Right atrium auricular region (tissue), 2 donors: ENCODE measurements around the gene CRBN. TPM values are rescaled to one million over a fixed set of nuclear protein-coding genes. Genes with fewer than 3 reads are reported as not detected.
A peak's percentile ranks its signal among the peaks of the same experiment; 100 is the strongest.

ENCODE experiments used
- DNase-seq: peaks from one replicate; pipeline ENCODE4 v3.0.0-alpha.2; 2019; ENCODE audit warnings: low spot score
- H3K27ac ChIP-seq, 2 donors: fragments of 200-600 bp; sonication (generic); 1 replicate in 1 of 2; 2 replicates in 1 of 2; pipeline ENCODE4 v1.5.1; 2016 to 2019
- H3K27me3 ChIP-seq, 2 donors: fragments of 200-600 bp; sonication (generic); one replicate each; pipeline versions ENCODE4 v1.5.1 to v1.6.0; 2017 to 2019
- H3K36me3 ChIP-seq: fragments of 200-600 bp; sonication (generic); one replicate; pipeline ENCODE4 v1.5.1; 2016
- H3K4me1 ChIP-seq, 2 donors: fragments of 200-600 bp; sonication (generic); one replicate each; pipeline versions ENCODE4 v1.5.1 to v1.6.0; 2017 to 2019
- H3K4me3 ChIP-seq, 2 donors: fragments of 200-600 bp; sonication (generic); 1 replicate in 1 of 2; 2 replicates in 1 of 2; pipeline ENCODE4 v1.5.1; 2017 to 2019; ENCODE audit warnings: mild to moderate bottlenecking in 1 of 2, moderate library complexity in 1 of 2
- H3K9me3 ChIP-seq, 2 donors: fragments of 200-600 bp; sonication (generic); one replicate each; pipeline ENCODE4 v1.5.1; 2019
- CTCF ChIP-seq, 2 donors: fragments of 200-600 bp; sonication (generic); IDR thresholded peaks; one replicate each; pipeline ENCODE4 v1.5.1; 2019; ENCODE audit warnings: antibody characterized with exemption in 2 of 2
- total RNA-seq, 2 donors: library from RNA; depleted of rRNA; stranded (reverse); fragments of >200 nt; gene quantifications; one replicate each; pipeline ENCODE4 v1.1.0, GENCODE V29; 2016

CRBN gene
- total RNA-seq, 2 donors from 2014 or later, result 37.3 to 37.5 TPM

GRCh38 chr3:3209714-3210113 lies 30.2 kb upstream of the CRBN start:
- H3K9me3 ChIP-seq, result no peaks in the 10 kb centered on the region
- DNase-seq, result no peak
- no peak overlapping the region for H3K27ac ChIP-seq
- no peaks in the 10 kb centered on the region for H3K36me3 ChIP-seq
- no peaks in the 10 kb centered on the region for H3K4me1 ChIP-seq
- H3K27me3 ChIP-seq, result no peaks in the 10 kb centered on the region
- no peak for TF ChIP-seq CTCF (IDR thresholded peaks at IDR 0.05)
- H3K4me3 ChIP-seq, result no peak overlapping the region

GRCh38 chr3:3209057-3209456 lies 29.6 kb upstream of the CRBN start:
- no peaks in the 10 kb centered on the region for H3K27me3 ChIP-seq
- H3K4me1 ChIP-seq, result no peaks in the 10 kb centered on the region
- no peak for DNase-seq
- TF ChIP-seq CTCF (IDR thresholded peaks at IDR 0.05), result no peak
- no peak overlapping the region for H3K27ac ChIP-seq
- no peaks in the 10 kb centered on the region for H3K9me3 ChIP-seq
- no peaks in the 10 kb centered on the region for H3K36me3 ChIP-seq
- H3K4me3 ChIP-seq, result no peak overlapping the region

GRCh38 chr3:3201611-3202010 lies 22.1 kb upstream of the CRBN start:
- Histone ChIP-seq H3K27ac (no peak overlapping the region), H3K36me3 (no peaks in the 10 kb centered on the region), H3K27me3 (no peaks in the 10 kb centered on the region), H3K4me3 (no peak overlapping the region), H3K9me3 (no peaks in the 10 kb centered on the region), H3K4me1 (no peaks in the 10 kb centered on the region)
- no peak for TF ChIP-seq CTCF (IDR thresholded peaks at IDR 0.05)
- DNase-seq, result no peak

- Histone ChIP-seq H3K9me3 (no peaks in the 10 kb centered on the region), H3K4me1 (no peaks in the 10 kb centered on the region), H3K4me3 (no peak overlapping the region), H3K36me3 (no peaks in the 10 kb centered on the region), H3K27me3 (no peaks in the 10 kb centered on the region), H3K27ac (no peak overlapping the region)
- TF ChIP-seq CTCF (IDR thresholded peaks at IDR 0.05), result peak; percentile 65 to 86
- DNase-seq, result no peak
Measured at GRCh38 chr3:3200632-3201212, 21.2 kb upstream of the CRBN start.

GRCh38 chr3:3199306-3199705 lies 19.8 kb upstream of the CRBN start:
- no peaks in the 10 kb centered on the region for H3K36me3 ChIP-seq
- H3K27ac ChIP-seq, result no peak overlapping the region
- H3K4me3 ChIP-seq, result no peak overlapping the region
- DNase-seq, result no peak
- TF ChIP-seq CTCF (IDR thresholded peaks at IDR 0.05), result no peak
- H3K4me1 ChIP-seq, result no peaks in the 10 kb centered on the region
- no peaks in the 10 kb centered on the region for H3K9me3 ChIP-seq
- no peaks in the 10 kb centered on the region for H3K27me3 ChIP-seq
